ENCODE results near the gene ETV3. TPM values are rescaled to one million over a fixed set of nuclear protein-coding genes. Genes with fewer than 3 reads are reported as not detected.

The ETV3 gene
- total RNA-seq, 1 donor = 15.9 TPM

DNA sequence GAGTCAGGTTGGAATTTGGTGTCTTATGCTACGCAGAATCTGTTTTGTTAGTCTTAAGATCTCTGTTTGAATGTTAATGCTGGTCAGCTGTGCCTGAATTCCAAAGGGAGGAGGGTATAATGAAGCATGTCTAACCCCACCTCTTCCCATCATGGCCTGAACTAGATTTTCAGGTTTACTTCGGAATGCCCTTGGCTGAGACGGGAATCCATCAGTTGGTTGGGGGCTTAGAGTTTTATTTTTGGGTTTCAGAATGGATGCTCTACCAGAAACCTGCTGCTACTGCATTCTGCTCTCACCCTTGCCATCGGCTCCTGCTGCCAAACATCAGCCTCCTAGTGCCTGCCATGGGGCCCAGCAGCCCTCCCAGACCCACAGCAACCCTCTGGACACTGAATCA is 24.1 kb upstream of the ETV3 start:
- DNase-seq (ENCODE audit: low read depth in 2 of 3, low spot score in 2 of 3) = no peak

GRCh38 chr1:157161901-157162300 is 23.7 kb upstream of the ETV3 start:
- DNase-seq (ENCODE audit: low read depth in 2 of 3, low spot score in 2 of 3) = no peak

- no peak for DNase-seq (ENCODE audit: low read depth in 2 of 3, low spot score in 2 of 3)
These were observed 20.8 kb upstream of the ETV3 start for GRCh38 chr1:157158967-157159366.

GRCh38 chr1:157157501-157158190 is 19.5 kb upstream of the ETV3 start:
- no peak for DNase-seq (ENCODE audit: low read depth in 2 of 3, low spot score in 2 of 3)

DNA sequence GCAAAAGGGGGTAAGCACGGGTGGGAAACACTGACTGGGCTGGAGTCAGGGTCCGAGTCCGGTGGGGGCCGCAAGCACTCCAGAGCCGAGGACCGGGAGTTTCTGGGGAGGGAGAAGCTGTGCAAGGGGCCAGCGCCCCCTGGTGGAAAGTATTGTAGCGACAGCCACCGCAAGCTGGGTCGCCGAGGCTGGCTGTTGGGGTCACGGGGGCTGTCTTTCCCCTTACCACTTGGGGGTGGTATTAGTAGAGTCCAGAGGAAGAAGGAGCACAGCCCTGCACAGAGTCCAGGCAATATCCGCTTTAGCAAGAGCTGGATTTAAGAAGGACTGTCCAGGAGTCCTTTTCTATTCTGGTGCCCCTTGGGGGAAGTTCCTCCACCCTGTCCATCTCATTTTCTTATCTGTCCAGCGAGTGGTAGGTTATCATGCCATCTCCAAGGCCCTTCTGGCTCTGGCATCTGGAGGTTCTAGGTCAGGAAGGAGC is 17.9 kb upstream of the ETV3 start:
- peak; percentile 70 to 76 (median 70) for DNase-seq (ENCODE audit: low read depth in 2 of 3, low spot score in 2 of 3)

DNA sequence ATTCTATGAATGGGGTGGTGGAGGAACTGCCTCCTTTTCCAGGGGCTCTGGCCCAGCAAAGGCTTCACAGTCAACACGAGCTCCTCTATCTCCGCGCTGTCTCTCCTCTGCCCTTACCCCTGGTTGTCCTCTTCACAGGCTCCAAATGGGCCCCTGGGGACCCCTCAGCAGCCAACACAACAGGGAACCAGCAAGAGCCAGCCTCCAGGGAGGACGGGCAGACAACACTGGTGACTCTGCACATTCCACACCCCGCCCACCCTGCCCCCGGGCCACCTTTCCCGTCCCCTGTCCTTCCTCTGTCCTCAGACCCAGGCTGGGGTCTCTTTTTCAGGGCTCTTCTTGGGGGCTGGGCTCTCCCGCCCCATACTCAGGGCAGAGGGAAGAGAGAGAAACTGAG is 17.5 kb upstream of the ETV3 start:
- DNase-seq (ENCODE audit: low read depth in 2 of 3, low spot score in 2 of 3) = peak in 1 of 3 donors; percentile 19

GRCh38 chr1:157154940-157155514 is 16.8 kb upstream of the ETV3 start:
- peak in 2 of 3 donors; percentile 75 to 77 for DNase-seq (ENCODE audit: low read depth in 2 of 3, low spot score in 2 of 3)

DNA sequence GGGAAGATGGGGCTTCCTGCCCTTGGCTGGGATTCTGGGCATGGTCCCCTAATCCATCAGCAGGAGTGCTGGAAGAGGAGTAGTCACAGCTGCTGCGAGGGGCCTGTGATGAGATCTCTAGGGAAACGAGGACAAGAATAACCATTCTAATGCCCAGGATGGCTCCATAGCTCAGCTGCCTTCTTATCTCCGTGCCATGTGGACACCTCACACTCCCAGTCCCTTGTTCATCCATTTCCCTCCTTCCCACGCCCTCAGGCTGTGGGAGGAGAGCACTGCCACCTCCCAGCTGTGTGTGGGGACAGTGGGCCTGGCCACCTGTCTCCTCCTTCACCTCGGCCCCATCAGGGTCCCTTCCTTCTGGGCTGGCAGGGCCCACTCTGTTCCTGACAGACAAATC is 16.1 kb upstream of the ETV3 start:
- no peak for DNase-seq (ENCODE audit: low read depth in 2 of 3, low spot score in 2 of 3)

DNA sequence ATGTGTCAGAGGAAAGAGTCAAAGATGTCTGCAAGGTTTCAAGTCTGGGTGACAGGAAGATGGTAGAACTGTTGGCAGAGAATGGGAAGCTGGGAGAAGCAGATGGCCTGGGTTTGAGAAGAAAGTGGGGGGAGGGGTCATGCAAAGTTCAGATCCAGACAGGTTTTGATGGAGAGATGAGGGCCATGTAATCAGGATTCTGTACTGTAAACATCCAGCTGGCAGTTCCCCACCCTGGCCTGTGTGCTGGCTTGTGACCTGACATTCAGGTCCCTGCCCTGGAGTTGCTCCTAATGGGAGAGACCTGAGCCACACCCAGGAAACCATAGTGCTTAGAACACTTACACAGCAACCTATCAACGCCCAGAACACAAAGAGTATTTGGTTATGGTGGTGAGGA is 15.6 kb upstream of the ETV3 start:
- no peak for DNase-seq (ENCODE audit: low read depth in 2 of 3, low spot score in 2 of 3)

- no peak for DNase-seq (ENCODE audit: low read depth in 2 of 3, low spot score in 2 of 3)
These were observed 14.3 kb upstream of the ETV3 start for GRCh38 chr1:157152510-157152909.

DNA sequence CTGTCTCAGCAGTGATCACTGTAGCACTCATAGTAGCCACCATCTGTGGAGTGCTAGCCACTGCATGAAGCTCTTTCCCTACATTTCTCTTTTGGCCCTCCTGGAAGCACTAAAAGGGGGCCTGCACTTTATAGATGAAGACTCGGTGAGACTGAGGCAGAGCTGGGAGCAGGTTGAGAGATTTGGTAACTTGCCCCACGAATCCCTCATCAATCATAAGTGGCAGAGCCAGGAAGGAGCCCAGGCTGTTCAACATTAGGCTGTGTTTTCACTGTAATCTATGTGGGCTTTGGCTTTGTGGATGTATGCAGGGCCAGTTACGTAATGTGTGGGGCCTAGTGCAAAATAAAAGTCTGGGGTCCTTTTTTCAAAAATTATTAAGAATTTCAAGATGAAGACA is 13.3 kb upstream of the ETV3 start:
- no peak for DNase-seq (ENCODE audit: low read depth in 2 of 3, low spot score in 2 of 3)

DNA sequence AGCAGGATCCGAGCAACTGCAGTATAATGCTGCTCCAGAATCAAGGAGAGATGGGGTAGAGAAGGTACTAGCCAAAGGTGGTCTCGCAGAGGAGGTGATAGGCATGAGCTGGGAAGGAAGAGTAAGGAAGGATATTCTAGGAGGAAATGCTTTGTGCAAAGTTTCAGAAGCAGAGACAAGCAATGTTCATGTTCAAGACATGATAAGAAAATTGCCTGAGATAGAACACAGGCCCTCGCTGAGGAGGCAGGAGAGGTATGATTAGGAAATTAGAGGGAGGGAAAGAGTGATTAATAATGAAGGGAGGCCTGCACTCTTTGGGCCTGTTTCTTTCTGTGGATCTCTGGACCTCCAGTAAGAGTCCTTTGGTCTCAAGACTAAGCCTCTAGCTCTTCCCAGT is 12.9 kb upstream of the ETV3 start:
- DNase-seq (ENCODE audit: low read depth in 2 of 3, low spot score in 2 of 3) = no peak

- DNase-seq (ENCODE audit: low read depth in 2 of 3, low spot score in 2 of 3) = no peak
These were observed 12.4 kb upstream of the ETV3 start for GRCh38 chr1:157150631-157151030.

- DNase-seq (ENCODE audit: low read depth in 2 of 3, low spot score in 2 of 3) = peak in 1 of 3 donors; percentile 35
These were observed 9.9 kb upstream of the ETV3 start for GRCh38 chr1:157147906-157148700.

GRCh38 chr1:157147037-157147436 is 8.8 kb upstream of the ETV3 start:
- no peak for DNase-seq (ENCODE audit: low read depth in 2 of 3, low spot score in 2 of 3)

- DNase-seq (ENCODE audit: low read depth in 2 of 3, low spot score in 2 of 3) = no peak
These were observed 8.0 kb upstream of the ETV3 start for GRCh38 chr1:157146244-157146643.

GRCh38 chr1:157145076-157145475 is 6.9 kb upstream of the ETV3 start:
- no peak for DNase-seq (ENCODE audit: low read depth in 2 of 3, low spot score in 2 of 3)

GRCh38 chr1:157144509-157144908 is 6.3 kb upstream of the ETV3 start:
- no peak for DNase-seq (ENCODE audit: low read depth in 2 of 3, low spot score in 2 of 3)

DNA sequence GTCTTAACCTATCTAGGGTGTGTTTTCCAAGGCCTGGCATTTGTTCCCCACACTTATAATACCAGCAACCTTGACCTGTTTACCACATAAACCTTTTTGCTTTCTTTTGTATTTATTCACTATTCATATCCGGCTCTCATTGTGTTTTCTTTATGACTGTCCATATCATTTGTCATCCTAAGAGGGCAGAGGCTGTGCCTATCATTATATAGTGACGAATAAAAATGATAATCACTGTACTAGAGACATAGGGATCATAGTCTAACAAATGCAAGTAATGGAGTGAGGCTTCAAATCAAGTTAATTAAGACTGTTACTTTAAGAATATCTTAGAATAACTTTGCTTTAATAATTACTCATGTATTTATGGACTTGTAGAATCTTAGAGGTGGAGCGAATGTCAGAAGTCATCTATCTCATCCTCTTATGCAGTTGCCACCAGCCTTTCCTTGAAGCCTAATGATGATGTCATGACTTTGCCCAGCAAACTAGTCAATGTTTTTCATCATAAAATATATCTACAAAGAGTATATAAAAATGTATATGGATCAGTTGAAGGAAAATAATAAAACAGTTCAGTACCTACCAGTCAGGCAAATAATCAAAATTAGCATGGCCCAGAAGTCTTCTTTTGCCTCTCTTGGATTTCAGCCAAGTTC is 4.7 kb upstream of the ETV3 start:
- no peak for DNase-seq (ENCODE audit: low read depth in 2 of 3, low spot score in 2 of 3)

DNA sequence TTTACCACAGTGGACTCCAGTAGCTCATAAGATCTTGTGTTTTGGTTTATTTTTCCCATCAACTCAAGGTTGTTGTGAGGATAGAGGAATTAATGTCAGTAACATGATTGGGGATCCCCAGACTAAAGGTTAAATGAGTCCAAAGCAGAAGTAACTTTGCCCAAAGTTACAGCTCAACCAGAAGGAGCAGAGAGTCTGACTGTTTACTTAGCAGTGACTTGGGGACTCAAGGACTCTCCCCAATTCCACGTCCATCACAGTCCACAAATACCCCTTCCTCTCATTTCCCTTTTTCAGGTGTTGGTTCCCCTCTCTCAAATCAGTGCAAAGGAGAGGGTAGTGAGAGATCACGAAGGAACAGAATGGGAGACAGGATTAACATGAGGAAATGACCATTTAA is 4.0 kb upstream of the ETV3 start:
- DNase-seq (ENCODE audit: low read depth in 2 of 3, low spot score in 2 of 3) = no peak

DNA sequence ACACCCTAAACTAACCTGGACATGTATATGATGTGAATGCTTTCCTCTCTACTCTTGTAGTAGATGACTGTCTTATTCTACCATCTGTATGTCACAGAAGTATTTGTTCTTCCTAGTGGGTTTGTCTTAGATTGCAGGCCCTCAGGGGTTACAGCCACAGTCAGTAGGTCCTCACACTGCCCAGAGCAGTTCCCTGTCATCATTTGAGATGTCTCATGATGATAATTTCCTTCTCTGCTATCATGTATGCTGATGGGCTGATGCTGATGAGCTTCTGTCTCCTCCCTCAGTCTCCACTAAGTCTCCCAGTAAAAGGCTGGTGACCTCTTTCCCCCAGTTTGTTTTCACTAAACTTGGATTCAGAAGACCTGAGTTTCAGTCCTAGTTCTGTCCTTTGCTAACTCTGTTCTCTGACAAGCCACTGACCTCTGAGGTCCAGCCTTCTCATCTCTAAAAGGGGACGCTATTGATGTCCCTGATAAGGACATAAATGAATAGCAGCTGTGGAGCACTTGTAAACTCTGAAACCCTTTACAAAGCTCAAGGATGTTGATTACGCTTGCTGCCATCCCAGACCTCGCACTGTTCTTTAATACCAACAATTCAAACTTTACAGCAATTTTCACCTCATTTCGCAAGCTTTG is 3.1 kb upstream of the ETV3 start:
- DNase-seq (ENCODE audit: low read depth in 2 of 3, low spot score in 2 of 3) = no peak
